ENCODE measurements around the gene VWA7. TPM values are rescaled to one million over a fixed set of nuclear protein-coding genes. Genes with fewer than 3 reads are reported as not detected.
A peak's percentile ranks its signal among the peaks of the same experiment; 100 is the strongest.

The VWA7 gene
- total RNA-seq, 1 donor from 2014 or later, result 0.74 TPM

DNA sequence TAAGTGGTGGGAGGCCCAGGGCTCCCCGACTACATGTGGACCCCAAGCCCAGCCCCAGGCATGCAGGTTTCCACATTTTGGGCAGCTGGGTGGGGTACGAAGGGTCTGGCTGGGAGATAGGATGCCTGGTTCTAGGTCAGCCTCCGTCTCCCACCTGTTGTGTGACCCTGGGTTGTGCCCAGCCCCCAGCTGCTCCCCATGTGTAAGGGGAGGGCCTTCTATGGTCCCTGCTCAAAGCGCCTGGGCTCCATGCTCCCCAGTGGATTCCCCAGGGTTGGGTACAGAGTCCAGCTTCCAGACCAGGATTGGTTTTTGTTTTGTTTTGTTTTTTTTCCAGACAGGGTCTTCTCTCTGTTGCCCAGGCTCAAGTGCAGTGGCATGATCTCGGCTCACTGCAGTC, 1.1 kb upstream of the VWA7 start:
- Histone ChIP-seq H3K36me3 (peaks cover 0 to 45% of the 10 kb centered on the region in 2 donors), H3K27me3 (no peaks in the 10 kb centered on the region), H3K4me1 (peaks cover 11% of the 10 kb centered on the region), H3K4me3 (no peak overlapping the region), H3K9me3 (no peaks in the 10 kb centered on the region), H3K27ac (no peak overlapping the region)
- no peak for DNase-seq (ENCODE audit: extremely low spot score in 2 of 2)
- TF ChIP-seq, protein P1, sequence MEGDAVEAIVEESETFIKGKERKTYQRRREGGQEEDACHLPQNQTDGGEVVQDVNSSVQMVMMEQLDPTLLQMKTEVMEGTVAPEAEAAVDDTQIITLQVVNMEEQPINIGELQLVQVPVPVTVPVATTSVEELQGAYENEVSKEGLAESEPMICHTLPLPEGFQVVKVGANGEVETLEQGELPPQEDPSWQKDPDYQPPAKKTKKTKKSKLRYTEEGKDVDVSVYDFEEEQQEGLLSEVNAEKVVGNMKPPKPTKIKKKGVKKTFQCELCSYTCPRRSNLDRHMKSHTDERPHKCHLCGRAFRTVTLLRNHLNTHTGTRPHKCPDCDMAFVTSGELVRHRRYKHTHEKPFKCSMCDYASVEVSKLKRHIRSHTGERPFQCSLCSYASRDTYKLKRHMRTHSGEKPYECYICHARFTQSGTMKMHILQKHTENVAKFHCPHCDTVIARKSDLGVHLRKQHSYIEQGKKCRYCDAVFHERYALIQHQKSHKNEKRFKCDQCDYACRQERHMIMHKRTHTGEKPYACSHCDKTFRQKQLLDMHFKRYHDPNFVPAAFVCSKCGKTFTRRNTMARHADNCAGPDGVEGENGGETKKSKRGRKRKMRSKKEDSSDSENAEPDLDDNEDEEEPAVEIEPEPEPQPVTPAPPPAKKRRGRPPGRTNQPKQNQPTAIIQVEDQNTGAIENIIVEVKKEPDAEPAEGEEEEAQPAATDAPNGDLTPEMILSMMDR (IDR thresholded peaks at IDR 0.05), result no peak
- TF ChIP-seq POLR2A (IDR thresholded peaks at IDR 0.05), result no peak
- TF ChIP-seq POLR2AphosphoS5 (IDR thresholded peaks at IDR 0.05; ENCODE audit: insufficient read depth in 1 of 2, low read depth in 1 of 2), result no peak
- intact Hi-C loops (cut with DNase I), result no loop called here

DNA sequence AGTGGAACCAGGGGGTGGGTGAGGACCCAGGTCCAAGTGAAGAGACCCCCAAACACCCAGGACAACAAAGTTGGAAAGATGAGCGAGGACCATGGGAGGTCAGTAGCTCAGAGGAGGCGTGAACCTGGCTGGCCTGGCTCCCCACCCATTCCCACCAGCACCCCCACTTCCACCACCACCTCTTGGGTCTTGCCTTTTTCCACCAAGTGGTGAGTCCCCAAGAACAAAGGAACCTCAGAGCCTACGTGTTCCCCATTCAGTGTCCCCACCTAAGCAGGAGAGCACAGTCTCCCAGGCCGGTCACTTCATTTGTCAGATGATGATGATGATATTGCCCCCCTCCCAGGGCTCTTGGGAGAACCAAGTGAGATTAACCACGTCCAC, 531 bp upstream of the VWA7 start:
- TF ChIP-seq POLR2AphosphoS5 (IDR thresholded peaks at IDR 0.05; ENCODE audit: insufficient read depth in 1 of 2, low read depth in 1 of 2) (no peak), POLR2A (IDR thresholded peaks at IDR 0.05) (no peak)
- TF ChIP-seq, protein P1 (IDR thresholded peaks at IDR 0.05), result no peak
- H3K4me1 ChIP-seq, result peaks cover 11% of the 10 kb centered on the region
- no peak for DNase-seq (ENCODE audit: extremely low spot score in 2 of 2)
- H3K27ac ChIP-seq, result peak overlapping the region; percentile 51
- no peaks in the 10 kb centered on the region for H3K9me3 ChIP-seq
- H3K27me3 ChIP-seq, result no peaks in the 10 kb centered on the region
- intact Hi-C loops (cut with DNase I), result no loop called here
- H3K36me3 ChIP-seq, result peaks cover 0 to 39% of the 10 kb centered on the region in 2 donors
- no peak overlapping the region for H3K4me3 ChIP-seq

DNA sequence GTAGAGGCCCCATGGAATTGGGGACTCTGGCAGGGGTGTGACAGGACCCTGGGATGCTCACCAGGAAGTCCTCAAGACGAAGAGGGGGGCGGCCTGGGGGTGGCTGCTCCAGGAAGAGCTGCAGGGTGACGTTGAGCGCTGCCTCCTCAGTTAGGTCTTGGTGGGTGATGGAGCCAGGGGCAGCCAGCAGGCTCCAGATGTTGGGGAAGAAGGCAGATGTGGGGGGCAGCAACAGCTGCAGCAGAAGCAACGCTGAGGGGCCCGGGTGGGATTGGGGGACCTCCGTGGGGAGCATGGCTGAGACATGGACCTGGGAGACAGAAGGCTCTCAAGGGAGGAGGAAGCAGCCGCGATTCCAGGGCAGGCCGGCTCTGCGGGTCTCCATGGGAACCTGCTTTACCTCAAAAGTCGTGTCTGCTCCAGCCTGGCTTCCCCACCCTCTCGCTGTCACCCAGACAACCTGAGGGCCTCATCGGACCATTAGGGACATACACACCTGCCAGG, 591 bp downstream of the VWA7 start:
- Histone ChIP-seq H3K9me3 (no peaks in the 10 kb centered on the region), H3K27me3 (no peaks in the 10 kb centered on the region), H3K36me3 (peaks cover 0 to 29% of the 10 kb centered on the region in 2 donors), H3K4me1 (peaks cover 11% of the 10 kb centered on the region), H3K4me3 (peak overlapping the region in 1 of 2 donors; percentile 4), H3K27ac (peak overlapping the region; percentile 51)
- intact Hi-C loops (cut with DNase I), result no loop called here
- DNase-seq (ENCODE audit: extremely low spot score in 2 of 2), result no peak
- TF ChIP-seq POLR2A (IDR thresholded peaks at IDR 0.05), result no peak
- no peak for TF ChIP-seq POLR2AphosphoS5 (IDR thresholded peaks at IDR 0.05; ENCODE audit: insufficient read depth in 1 of 2, low read depth in 1 of 2)
- TF ChIP-seq, protein P1 (IDR thresholded peaks at IDR 0.05), result no peak

DNA sequence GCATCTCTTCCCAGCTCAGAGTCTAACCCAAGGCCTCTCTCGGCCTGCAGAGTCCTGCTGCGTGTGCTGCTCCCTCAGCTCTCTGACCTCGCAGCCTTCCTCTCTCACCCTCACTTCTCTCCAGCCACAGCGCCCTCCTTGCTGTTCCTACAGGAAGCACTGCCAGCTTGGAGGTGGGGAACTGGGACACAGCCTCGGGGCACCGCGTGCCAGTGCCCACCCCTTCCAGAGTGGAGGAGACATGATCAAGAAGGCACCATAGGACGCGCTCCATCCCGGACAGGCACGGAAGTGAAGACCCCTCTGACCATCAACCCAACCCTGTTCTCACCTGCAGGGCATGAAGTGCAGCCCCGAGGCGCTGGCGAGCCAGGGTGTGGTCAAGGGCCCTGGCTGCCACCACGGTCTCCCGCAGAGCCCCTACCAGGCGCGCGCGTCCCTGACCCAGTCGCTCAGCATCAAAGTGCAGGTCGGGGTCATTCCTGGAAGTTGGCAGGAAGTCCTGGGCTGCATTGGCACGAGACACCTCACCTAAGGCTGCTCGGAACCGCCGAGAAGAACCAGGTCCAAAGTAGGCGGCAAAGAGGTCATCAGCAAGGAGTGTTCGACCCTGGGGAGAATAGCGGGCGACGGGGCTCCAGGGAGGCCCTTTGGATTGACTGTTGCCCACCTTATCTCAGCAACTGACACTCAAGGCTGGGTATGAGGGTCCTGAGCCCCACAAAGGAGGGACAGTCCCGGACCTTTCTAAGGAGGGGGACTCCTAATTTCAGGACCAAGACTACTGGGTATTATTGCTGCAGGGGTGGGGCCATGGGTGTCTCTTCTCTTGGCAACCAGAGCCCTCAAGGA, 1.3 kb downstream of the VWA7 start:
- DNase-seq (ENCODE audit: extremely low spot score in 2 of 2), result peak in 1 of 2 donors; percentile 95
- H3K9me3 ChIP-seq, result no peaks in the 10 kb centered on the region
- peaks cover 11% of the 10 kb centered on the region for H3K4me1 ChIP-seq
- H3K27ac ChIP-seq, result no peak overlapping the region
- no peaks in the 10 kb centered on the region for H3K27me3 ChIP-seq
- TF ChIP-seq POLR2AphosphoS5 (IDR thresholded peaks at IDR 0.05; ENCODE audit: insufficient read depth in 1 of 2, low read depth in 1 of 2), result no peak
- TF ChIP-seq, protein P1 (IDR thresholded peaks at IDR 0.05), result no peak
- H3K36me3 ChIP-seq, result peaks cover 0 to 22% of the 10 kb centered on the region in 2 donors
- H3K4me3 ChIP-seq, result no peak overlapping the region
- intact Hi-C loops (cut with DNase I), result no loop called here

DNA sequence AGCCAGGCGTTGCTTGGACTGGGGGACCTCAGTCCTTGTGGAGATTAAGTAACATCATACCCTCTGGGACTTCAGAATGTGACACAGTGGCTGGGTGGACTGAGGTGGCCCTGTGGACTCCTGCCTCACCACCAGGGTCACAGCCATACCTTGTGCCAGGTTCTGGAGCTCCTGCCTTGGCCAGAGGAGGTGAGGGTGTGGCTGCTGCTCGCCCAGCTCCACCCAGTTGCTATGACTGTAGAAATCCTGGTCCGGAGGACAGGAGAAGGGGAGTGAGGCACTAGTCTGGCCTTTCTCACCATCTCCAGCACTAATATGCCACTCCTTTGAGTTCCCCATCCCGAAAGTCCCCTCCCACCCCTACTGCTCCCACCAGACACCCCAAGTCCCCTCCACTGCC, 1.9 kb downstream of the VWA7 start:
- H3K36me3 ChIP-seq, result peaks cover 0 to 15% of the 10 kb centered on the region in 2 donors
- H3K4me1 ChIP-seq, result peaks cover 11% of the 10 kb centered on the region
- H3K27ac ChIP-seq, result no peak overlapping the region
- TF ChIP-seq POLR2AphosphoS5 (IDR thresholded peaks at IDR 0.05; ENCODE audit: insufficient read depth in 1 of 2, low read depth in 1 of 2) (no peak), POLR2A (IDR thresholded peaks at IDR 0.05) (no peak)
- TF ChIP-seq, protein P1 (IDR thresholded peaks at IDR 0.05), result no peak
- no peak overlapping the region for H3K4me3 ChIP-seq
- no peaks in the 10 kb centered on the region for H3K27me3 ChIP-seq
- DNase-seq (ENCODE audit: extremely low spot score in 2 of 2), result no peak
- intact Hi-C loops (cut with DNase I), result no loop called here
- H3K9me3 ChIP-seq, result no peaks in the 10 kb centered on the region
